ENCODE measurements around the gene CAB39L. TPM values are rescaled to one million over a fixed set of nuclear protein-coding genes. Genes with fewer than 3 reads are reported as not detected.
A peak's percentile ranks its signal among the peaks of the same experiment; 100 is the strongest.

The CAB39L gene
- total and polyA plus RNA-seq, 9 of the 15 experiments (the other 6 are each of a cell fraction or from before 2014, with no cell fraction given) = 1.1 to 4.2 (median 2.6) TPM

DNA sequence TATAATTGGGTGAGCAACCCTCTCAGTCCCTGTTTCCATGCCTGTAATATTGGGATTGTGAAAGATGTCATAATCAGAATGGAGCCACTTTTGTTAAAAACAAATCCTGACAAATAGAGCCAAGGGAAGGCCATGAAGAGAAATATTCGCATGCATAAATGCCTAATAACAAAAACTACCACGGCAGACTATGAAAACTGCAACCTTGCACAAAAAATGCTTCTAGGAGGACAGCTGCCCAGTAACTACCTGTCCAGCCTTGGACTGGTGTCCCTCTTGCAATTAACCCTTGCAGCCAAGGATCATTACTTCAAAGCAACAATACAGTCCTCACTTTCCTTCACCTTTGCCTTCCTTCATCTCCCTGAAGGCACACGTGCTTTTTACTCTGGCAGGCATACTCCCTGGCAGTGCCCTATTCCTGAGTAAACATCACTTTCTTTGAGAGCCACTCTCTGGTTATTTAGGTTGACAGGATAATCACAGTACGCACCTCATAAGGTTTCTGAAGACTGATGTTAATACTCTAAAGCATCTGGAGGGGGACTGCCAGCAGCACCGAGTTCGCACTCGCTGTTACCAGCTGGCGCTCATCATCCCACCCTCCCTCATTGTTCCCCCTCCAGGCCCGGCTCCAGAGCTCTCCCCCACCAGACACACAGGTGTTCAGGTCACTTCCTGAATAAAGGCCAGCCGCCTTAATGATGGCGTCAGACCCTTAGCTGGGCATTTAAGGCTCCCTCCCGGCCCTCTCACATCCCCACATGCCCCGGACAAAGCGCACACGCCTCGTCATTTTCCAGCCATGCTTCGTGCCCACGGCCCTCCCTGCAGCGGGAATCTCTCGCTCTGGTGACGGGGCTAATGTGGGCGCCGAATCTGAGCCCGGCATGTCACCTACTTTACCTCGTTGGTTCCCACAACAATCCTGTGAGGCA is 138.8 kb downstream of the CAB39L start (continued):
- TF ChIP-seq, protein P1, sequence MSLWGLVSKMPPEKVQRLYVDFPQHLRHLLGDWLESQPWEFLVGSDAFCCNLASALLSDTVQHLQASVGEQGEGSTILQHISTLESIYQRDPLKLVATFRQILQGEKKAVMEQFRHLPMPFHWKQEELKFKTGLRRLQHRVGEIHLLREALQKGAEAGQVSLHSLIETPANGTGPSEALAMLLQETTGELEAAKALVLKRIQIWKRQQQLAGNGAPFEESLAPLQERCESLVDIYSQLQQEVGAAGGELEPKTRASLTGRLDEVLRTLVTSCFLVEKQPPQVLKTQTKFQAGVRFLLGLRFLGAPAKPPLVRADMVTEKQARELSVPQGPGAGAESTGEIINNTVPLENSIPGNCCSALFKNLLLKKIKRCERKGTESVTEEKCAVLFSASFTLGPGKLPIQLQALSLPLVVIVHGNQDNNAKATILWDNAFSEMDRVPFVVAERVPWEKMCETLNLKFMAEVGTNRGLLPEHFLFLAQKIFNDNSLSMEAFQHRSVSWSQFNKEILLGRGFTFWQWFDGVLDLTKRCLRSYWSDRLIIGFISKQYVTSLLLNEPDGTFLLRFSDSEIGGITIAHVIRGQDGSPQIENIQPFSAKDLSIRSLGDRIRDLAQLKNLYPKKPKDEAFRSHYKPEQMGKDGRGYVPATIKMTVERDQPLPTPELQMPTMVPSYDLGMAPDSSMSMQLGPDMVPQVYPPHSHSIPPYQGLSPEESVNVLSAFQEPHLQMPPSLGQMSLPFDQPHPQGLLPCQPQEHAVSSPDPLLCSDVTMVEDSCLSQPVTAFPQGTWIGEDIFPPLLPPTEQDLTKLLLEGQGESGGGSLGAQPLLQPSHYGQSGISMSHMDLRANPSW (CRISPR knock-in tag; IDR thresholded peaks at IDR 0.05) = no peak
- TF ChIP-seq CBX3 (IDR thresholded peaks at IDR 0.05; ENCODE audit: borderline replicate concordance in 1 of 2, low read length in 2 of 2) (no peak), ZNF282 (CRISPR knock-in tag; IDR thresholded peaks at IDR 0.05) (no peak), ZNF311 (CRISPR knock-in tag; IDR thresholded peaks at IDR 0.05) (no peak), EHMT2 (IDR thresholded peaks at IDR 0.05) (no peak), MAFG (tag; conservative IDR thresholded peaks at IDR 0.05) (peak; percentile 56), TOE1 (IDR thresholded peaks at IDR 0.05; ENCODE audit: borderline replicate concordance) (no peak), TOE1 (CRISPR knock-in tag; IDR thresholded peaks at IDR 0.05; ENCODE audit: borderline replicate concordance, low read depth) (no peak)

Measured in K562 (cell line).